ENCODE measurements around the gene MAP2K3. TPM values are rescaled to one million over a fixed set of nuclear protein-coding genes. Genes with fewer than 3 reads are reported as not detected.
"Not testable (repeated sequence)": the region's sequence is repeated elsewhere in the genome, so short reads cannot be mapped to it uniquely, and the experiment has no call there.

MAP2K3 gene
- total and polyA plus RNA-seq, 2 of the 4 experiments (the other 2 are of a cell fraction) = 23.5 to 82.2 TPM

GRCh38 chr17:21340407-21340806, 55.9 kb downstream of the MAP2K3 start:
- intact Hi-C loops (cut with micrococcal nuclease); H4K5ac ChIP-seq (ENCODE audit: low read depth, low read length); dilution Hi-C loops (cut with HindIII; ENCODE audit: low sequenced_read_pairs, unreplicated experiment); H4K8ac ChIP-seq (ENCODE audit: low read depth in 2 of 2, low read length in 2 of 2); H3K36me3 ChIP-seq (ENCODE audit: control insufficient read depth, insufficient read depth, low read length); H2BK120ac ChIP-seq (ENCODE audit: low read depth, low read length); H3K9ac ChIP-seq (ENCODE audit: low read depth, low read length); H3K4me3 ChIP-seq (ENCODE audit: insufficient read depth, low read depth, low read length); H4K91ac ChIP-seq (ENCODE audit: insufficient read depth, low read depth, low read length); H4K20me1 ChIP-seq (ENCODE audit: insufficient read depth, low read length); POLR2A ChIA-PET (ENCODE audit: unreplicated experiment); in situ Hi-C loops (cut with MboI; ENCODE audit: low sequenced_read_pairs); DNase-seq; H3K18ac ChIP-seq (ENCODE audit: low read depth, low read length); H3K9me1 ChIP-seq (ENCODE audit: insufficient read depth, low read length); H2BK20ac ChIP-seq (ENCODE audit: low read depth, low read length); H2BK5ac ChIP-seq (ENCODE audit: low read depth, low read length, poor library complexity, severe bottlenecking); H2AK9ac ChIP-seq (replicated peaks; ENCODE audit: low read depth, low read length, poor library complexity); H2AK5ac ChIP-seq (ENCODE audit: low read depth, low read length); H3K4me1 ChIP-seq (ENCODE audit: control insufficient read depth, insufficient read depth, low read length); H3K9me3 ChIP-seq (ENCODE audit: control insufficient read depth, insufficient read depth, low read length); ATAC-seq (ENCODE audit: low read depth); H3K27me3 ChIP-seq (ENCODE audit: control insufficient read depth, insufficient read depth, low read length); H3K14ac ChIP-seq (replicated peaks; ENCODE audit: low read depth, low read length); H2BK15ac ChIP-seq (ENCODE audit: low read depth, low read length); CTCF ChIA-PET; H3K23ac ChIP-seq (ENCODE audit: low read depth, low read length); H3K4me2 ChIP-seq (ENCODE audit: low read depth, low read length); BruUV-seq (replicated peaks); H3K56ac ChIP-seq (ENCODE audit: extremely low read depth, insufficient read depth, low read length); H2AFZ ChIP-seq (replicated peaks; ENCODE audit: low read length, poor library complexity); H3K27ac ChIP-seq (ENCODE audit: insufficient read depth, low read length); H3K79me1 ChIP-seq (ENCODE audit: low read depth in 1 of 2, low read length in 2 of 2); H3K4ac ChIP-seq (ENCODE audit: low read depth, low read length): not testable (repeated sequence)
- no CpG with 5 or more reads among the region's 6 CpGs for WGBS, 2 experiments (ENCODE audit: extremely low coverage in 2 of 2, insufficient read length in 1 of 2)

- H3K23ac ChIP-seq (ENCODE audit: low read depth, low read length); DNase-seq; H3K36me3 ChIP-seq (ENCODE audit: control insufficient read depth, insufficient read depth, low read length); BruUV-seq (replicated peaks); H3K14ac ChIP-seq (replicated peaks; ENCODE audit: low read depth, low read length); H3K4me2 ChIP-seq (ENCODE audit: low read depth, low read length); H3K79me1 ChIP-seq (ENCODE audit: low read depth in 1 of 2, low read length in 2 of 2); H3K4ac ChIP-seq (ENCODE audit: low read depth, low read length); H2AK5ac ChIP-seq (ENCODE audit: low read depth, low read length); H3K18ac ChIP-seq (ENCODE audit: low read depth, low read length); ATAC-seq (ENCODE audit: low read depth); H2AK9ac ChIP-seq (replicated peaks; ENCODE audit: low read depth, low read length, poor library complexity); H4K8ac ChIP-seq (ENCODE audit: low read depth in 2 of 2, low read length in 2 of 2); dilution Hi-C loops (cut with HindIII; ENCODE audit: low sequenced_read_pairs, unreplicated experiment); in situ Hi-C loops (cut with MboI; ENCODE audit: low sequenced_read_pairs); H2BK5ac ChIP-seq (ENCODE audit: low read depth, low read length, poor library complexity, severe bottlenecking); CTCF ChIA-PET; H4K91ac ChIP-seq (ENCODE audit: insufficient read depth, low read depth, low read length); H3K56ac ChIP-seq (ENCODE audit: extremely low read depth, insufficient read depth, low read length); H3K9me3 ChIP-seq (ENCODE audit: control insufficient read depth, insufficient read depth, low read length); H3K4me1 ChIP-seq (ENCODE audit: control insufficient read depth, insufficient read depth, low read length); H3K4me3 ChIP-seq (ENCODE audit: insufficient read depth, low read depth, low read length); H2BK20ac ChIP-seq (ENCODE audit: low read depth, low read length); H3K9ac ChIP-seq (ENCODE audit: low read depth, low read length); H2AFZ ChIP-seq (replicated peaks; ENCODE audit: low read length, poor library complexity); H4K20me1 ChIP-seq (ENCODE audit: insufficient read depth, low read length); H2BK15ac ChIP-seq (ENCODE audit: low read depth, low read length); H3K27ac ChIP-seq (ENCODE audit: insufficient read depth, low read length); intact Hi-C loops (cut with micrococcal nuclease); H3K9me1 ChIP-seq (ENCODE audit: insufficient read depth, low read length); H2BK120ac ChIP-seq (ENCODE audit: low read depth, low read length); H3K27me3 ChIP-seq (ENCODE audit: control insufficient read depth, insufficient read depth, low read length); H4K5ac ChIP-seq (ENCODE audit: low read depth, low read length): not testable (repeated sequence)
- POLR2A ChIA-PET (ENCODE audit: unreplicated experiment) = interaction anchor here (0.7 kb wide), 1 partner anchor 19 kb away, joined by 6 read pairs; no protein-coding TSS in a partner anchor
- WGBS, 2 experiments (ENCODE audit: extremely low coverage in 2 of 2, insufficient read length in 1 of 2) = no CpG with 5 or more reads among the region's 4 CpGs
Observed at GRCh38 chr17:21341279-21341678, 56.8 kb downstream of the MAP2K3 start.
